HepG2 (cell line): ENCODE data around the gene XIST. TPM values are rescaled to one million over a fixed set of nuclear protein-coding genes. Genes with fewer than 3 reads are reported as not detected.

Experiments used
- ATAC-seq: fragments of 200-7000 bp; cut with Tn5 transposase; 3 replicates; pipeline ENCODE4 v1.9.1; 2020; ENCODE audit warnings: mild to moderate bottlenecking, moderate library complexity
- BruUV-seq: library from RNA; stranded (reverse); fragments of 400-500 nt; replicated peaks from 2 replicates; lab custom pipeline; 2021; lab: Mats Ljungman, UMichigan
- CTCF ChIA-PET: fragments of 300-600 bp; formaldehyde crosslinking; extraction: SDS; loops from one replicate; lab custom pipeline; 2021; ENCODE audit warnings: low total read pairs, inconsistent platforms, low intra/inter-chr PET ratio; lab: Yijun Ruan, JAX
- POLR2A ChIA-PET: fragments of 350-600 bp; sonication (Branson Sonifier 250); formaldehyde crosslinking; loops from one replicate; lab custom pipeline; 2020; ENCODE audit warnings: antibody characterized with exemption, inconsistent platforms; lab: Yijun Ruan, JAX
- DNase-seq: peaks from one replicate; pipeline ENCODE4 v3.0.0-alpha.2; 2015; ENCODE audit warnings: low spot score
- FAIRE-seq: peaks from 3 replicates; lab custom pipeline; 2011; peaks lifted over from hg19 to GRCh38; lab: Jason Lieb, UNC
- H2AFZ ChIP-seq: one replicate; pipeline ENCODE4 v1.6.1; 2011; ENCODE audit warnings: low read length, inconsistent platforms
- H3K27ac ChIP-seq: fragments of 300-600 bp; 3 replicates; pipeline ENCODE4 v1.8.0; 2011; ENCODE audit warnings: mixed run types, mild to moderate bottlenecking, mixed read lengths, low read length, inconsistent platforms; ENCODE audit not compliant: insufficient read depth; ENCODE audit errors: extremely low read length
- H3K27me3 ChIP-seq, 2 experiments: fragments of 200-600 bp in 1 of 2; 2 replicates in 1 of 2; 3 replicates in 1 of 2; pipeline versions ENCODE4 v1.6.0 to v1.8.0; 2011; ENCODE audit warnings: low read length in 2 of 2, mild to moderate bottlenecking in 2 of 2, moderate library complexity in 2 of 2, inconsistent platforms in 1 of 2; ENCODE audit not compliant: insufficient read depth in 2 of 2, control insufficient read depth in 1 of 2
- H3K36me3 ChIP-seq, 2 experiments: fragments of 200-600 bp in 1 of 2; replicated peaks in 1 of 2; 2 replicates in 1 of 2; 3 replicates in 1 of 2; pipeline versions ENCODE4 v1.5.1 to v1.8.0; 2011; ENCODE audit warnings: low read length in 2 of 2, inconsistent platforms in 1 of 2; ENCODE audit not compliant: insufficient read depth in 2 of 2, control insufficient read depth in 1 of 2
- H3K4me1 ChIP-seq: 2 replicates; pipeline ENCODE4 v1.5.1; 2012; ENCODE audit warnings: low read length, inconsistent platforms; ENCODE audit not compliant: insufficient read depth
- H3K4me2 ChIP-seq: 2 replicates; pipeline ENCODE4 v1.6.0; 2011; ENCODE audit warnings: low read depth, low read length, inconsistent platforms
- H3K4me3 ChIP-seq, 3 experiments: fragments of 200-600 bp in 1 of 3; sonication (generic), shearing (Covaris generic) in 1 of 3; replicated peaks in 1 of 3; 2 replicates each; pipeline ENCODE4 v1.5.1; 2011 to 2016; ENCODE audit warnings: low read length in 3 of 3, inconsistent platforms in 2 of 3, low read depth in 2 of 3, mild to moderate bottlenecking in 2 of 3, control low read depth in 1 of 3, mixed read lengths in 1 of 3; ENCODE audit not compliant: insufficient read depth in 1 of 3
- H3K79me2 ChIP-seq: one replicate; pipeline ENCODE4 v1.6.1; 2011; ENCODE audit warnings: low read length, inconsistent platforms; ENCODE audit not compliant: insufficient read depth
- H3K9ac ChIP-seq: 2 replicates; pipeline ENCODE4 v1.6.0; 2011; ENCODE audit warnings: mild to moderate bottlenecking, low read depth, low read length, inconsistent platforms; ENCODE audit not compliant: insufficient read depth
- H3K9me3 ChIP-seq: 2 replicates; pipeline ENCODE4 v1.5.1; 2012; ENCODE audit warnings: mild to moderate bottlenecking, low read length
- H4K20me1 ChIP-seq: 2 replicates; pipeline ENCODE4 v1.6.0; 2011; ENCODE audit warnings: inconsistent platforms, mild to moderate bottlenecking, low read length, moderate library complexity; ENCODE audit not compliant: insufficient read depth
- HNRNPUL1 ChIP-seq: fragments of 200-400 bp; formaldehyde crosslinking; IDR thresholded peaks from 2 replicates; pipeline ENCODE4 v1.6.1; 2017; ENCODE audit warnings: low read depth, mild to moderate bottlenecking, low read length, moderate library complexity
- NFRKB ChIP-seq: fragments of 450-650 bp; IDR thresholded peaks from 2 replicates; pipeline ENCODE4 v1.6.1; 2017
- TCF7 ChIP-seq: sonication (generic); IDR thresholded peaks from 2 replicates; pipeline ENCODE4 v1.6.1; 2016; ENCODE audit warnings: antibody characterized with exemption, low read depth
- TEAD2 ChIP-seq: sonication (generic); formaldehyde crosslinking; IDR thresholded peaks from 2 replicates; pipeline ENCODE4 v1.9.0; 2021; ENCODE audit warnings: missing genetic modification reagents
- ZNF713 ChIP-seq: sonication (generic); formaldehyde crosslinking; IDR thresholded peaks from 2 replicates; pipeline ENCODE4 v1.4.0; 2020; ENCODE audit warnings: mild to moderate bottlenecking, missing genetic modification reagents
- WGBS: methylation state at CpG from one replicate; pipeline ENCODE4 v1.1.6; 2017; ENCODE audit warnings: low lambda C conversion rate; 5-methylcytosine and 5-hydroxymethylcytosine counted together
- in situ Hi-C: cut with HindIII; loops from 2 replicates; pipeline ENCODE4 v1.10.0; 2017; ENCODE audit warnings: low pct_unique_long_range_greater_than_20kb; ENCODE audit not compliant: extremely low pct_ligation_motif_present
- intact Hi-C: fragments of 100-400 bp; cut with micrococcal nuclease; formaldehyde crosslinking; loops from one replicate; pipeline ENCODE4 v1.10.0; 2022; ENCODE audit not compliant: unreplicated experiment
- polyA plus RNA-seq, 8 experiments: library from polyadenylated mRNA; depleted of rRNA in 3 of 8; stranded (reverse) in 7 of 8; unstranded in 1 of 8; fragments of >200 nt; fragmentation: Illumina TruSeq in 4 of 8; extraction: Trizol in 4 of 8; gene quantifications; 2 replicates each; pipeline versions ENCODE4 v1.2.1 to v1.2.3, GENCODE V29; 2011 to 2016; ENCODE audit warnings: low read depth in 4 of 8, missing spikeins in 1 of 8, mixed read lengths in 1 of 8; ENCODE audit not compliant: insufficient read depth in 1 of 8
- total RNA-seq, 5 experiments: library from RNA; depleted of rRNA; stranded (reverse); fragments of >200 nt; fragmentation: Illumina TruSeq; extraction: Trizol; gene quantifications; 2 replicates each; pipeline ENCODE4 v1.2.3, GENCODE V29; 2016; ENCODE audit warnings: low read depth in 1 of 5
- TF ChIP-seq, protein P1 (sequence below): sonication (generic); formaldehyde crosslinking; IDR thresholded peaks from 2 replicates; pipeline ENCODE4 v1.4.0; 2020; ENCODE audit warnings: missing genetic modification reagents, borderline replicate concordance
- TF ChIP-seq, protein P2 (sequence below): sonication (generic); formaldehyde crosslinking; IDR thresholded peaks from 2 replicates; pipeline ENCODE4 v1.5.1; 2020; ENCODE audit warnings: mild to moderate bottlenecking, moderate library complexity, missing genetic modification reagents
- TF ChIP-seq, protein P3 (sequence below): sonication (generic); formaldehyde crosslinking; IDR thresholded peaks from 2 replicates; pipeline ENCODE4 v1.8.0; 2022; ENCODE audit warnings: mild to moderate bottlenecking, missing genetic modification reagents, moderate library complexity
- TF ChIP-seq, protein P4 (sequence below): sonication (generic); formaldehyde crosslinking; conservative IDR thresholded peaks from 2 replicates; pipeline ENCODE4 v1.4.0; 2020; ENCODE audit warnings: missing genetic modification reagents
- TF ChIP-seq, protein P5 (sequence below): sonication (generic); formaldehyde crosslinking; IDR thresholded peaks from 2 replicates; pipeline ENCODE4 v1.4.0; 2020; ENCODE audit warnings: missing genetic modification reagents
- TF ChIP-seq, protein P6 (sequence below): sonication (generic); formaldehyde crosslinking; IDR thresholded peaks from 2 replicates; pipeline ENCODE4 v1.8.1; 2023; ENCODE audit warnings: mild to moderate bottlenecking, inconsistent platforms, moderate library complexity, missing genetic modification reagents, borderline replicate concordance

Gene XIST
- total and polyA plus RNA-seq, 2 of the 13 experiments (the other 11 are each of a cell fraction or from before 2014, with no cell fraction given), result 0.02 to 0.26 TPM

DNA sequence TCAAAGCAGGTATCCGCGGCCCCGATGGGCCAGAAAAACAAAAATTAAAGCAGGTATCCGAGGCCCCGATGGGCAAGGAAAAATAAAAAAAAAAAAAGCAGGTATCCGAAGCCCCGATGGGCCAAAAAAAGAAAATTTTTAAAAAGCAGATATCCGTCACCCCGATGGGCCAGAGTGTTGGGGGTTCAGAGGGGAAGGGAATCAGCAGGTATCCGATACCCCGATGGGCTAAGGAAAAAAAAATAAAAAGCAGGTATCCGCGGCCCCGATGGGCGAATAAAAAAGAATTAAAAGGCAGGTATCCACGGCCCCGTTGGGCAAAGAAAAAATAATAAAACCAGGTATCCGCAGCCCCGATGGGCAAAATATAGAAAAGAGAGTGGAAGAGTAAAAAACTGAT, 492 bp downstream of the XIST start (continued):
- TF ChIP-seq, protein P1, sequence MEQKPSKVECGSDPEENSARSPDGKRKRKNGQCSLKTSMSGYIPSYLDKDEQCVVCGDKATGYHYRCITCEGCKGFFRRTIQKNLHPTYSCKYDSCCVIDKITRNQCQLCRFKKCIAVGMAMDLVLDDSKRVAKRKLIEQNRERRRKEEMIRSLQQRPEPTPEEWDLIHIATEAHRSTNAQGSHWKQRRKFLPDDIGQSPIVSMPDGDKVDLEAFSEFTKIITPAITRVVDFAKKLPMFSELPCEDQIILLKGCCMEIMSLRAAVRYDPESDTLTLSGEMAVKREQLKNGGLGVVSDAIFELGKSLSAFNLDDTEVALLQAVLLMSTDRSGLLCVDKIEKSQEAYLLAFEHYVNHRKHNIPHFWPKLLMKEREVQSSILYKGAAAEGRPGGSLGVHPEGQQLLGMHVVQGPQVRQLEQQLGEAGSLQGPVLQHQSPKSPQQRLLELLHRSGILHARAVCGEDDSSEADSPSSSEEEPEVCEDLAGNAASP (CRISPR knock-in tag), result no peak

DNA sequence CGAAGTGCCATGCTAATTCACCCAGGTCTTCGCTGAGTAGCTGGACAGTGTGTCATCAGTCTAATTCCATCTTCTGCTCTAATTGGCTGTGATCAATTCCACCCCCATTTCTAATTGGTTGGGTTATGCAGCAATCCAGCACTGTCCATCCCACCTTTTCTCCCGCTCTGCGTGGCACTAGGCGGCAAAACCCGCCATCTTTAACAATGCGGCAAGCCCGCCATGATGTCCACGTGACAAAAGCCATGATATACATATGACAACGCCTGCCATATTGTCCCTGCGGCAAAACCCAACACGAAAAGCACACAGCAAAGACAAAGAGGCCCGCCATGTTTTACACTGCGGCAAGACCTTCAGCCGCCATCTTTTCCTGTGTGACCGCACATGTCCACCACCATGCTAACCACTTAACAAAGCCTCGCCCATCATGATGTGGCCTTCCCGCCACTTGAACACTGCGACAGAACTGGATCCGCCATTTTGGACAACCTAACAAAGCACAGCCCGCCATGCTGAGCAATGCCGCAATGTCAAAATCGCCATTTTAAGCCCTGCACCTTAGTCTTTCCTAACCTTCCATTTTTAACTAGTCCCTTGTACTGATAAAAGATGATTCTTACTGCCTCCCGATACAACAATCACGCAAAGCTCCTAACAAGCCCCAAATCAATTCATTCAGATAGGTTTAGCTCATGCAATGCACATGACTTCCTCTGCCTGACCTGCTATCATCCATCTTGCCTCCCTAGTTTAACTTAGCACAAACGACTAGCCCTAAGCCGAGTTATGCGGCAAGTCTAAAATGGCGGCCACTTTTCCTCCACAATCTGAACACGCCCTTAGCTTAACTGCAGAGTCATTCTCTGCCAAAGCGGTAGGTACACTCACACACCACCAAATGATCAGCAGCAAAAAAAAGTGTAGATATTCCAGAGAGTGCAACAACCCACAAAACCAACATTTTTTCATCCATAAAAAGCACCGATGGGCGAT, 1.2 kb downstream of the XIST start:
- ATAC-seq, result no peak
- Histone ChIP-seq H4K20me1 (no peaks in the 10 kb centered on the region), H3K79me2 (no peaks in the 10 kb centered on the region), H3K9me3 (no peaks in the 10 kb centered on the region), H3K27me3 (no peaks in the 10 kb centered on the region), H3K4me2 (no peak overlapping the region), H3K4me1 (no peaks in the 10 kb centered on the region), H3K9ac (no peak overlapping the region), H3K4me3 (no peak overlapping the region), H3K36me3 (no peaks in the 10 kb centered on the region), H2AFZ (no peak overlapping the region), H3K27ac (no peak overlapping the region)
- no peak for DNase-seq
- WGBS, result 92% methylated on average over 32 of the region's 33 CpGs
- CTCF ChIA-PET, result no interaction called here
- POLR2A ChIA-PET, result no interaction called here
- intact Hi-C loops, result no loop called here
- in situ Hi-C loops, result loop anchor here (10.0 kb wide), 1 partner anchor 493 kb away; no protein-coding TSS in a partner anchor
- FAIRE-seq, result no peak
- BruUV-seq, result no TSS peak
- TF ChIP-seq, protein P2, sequence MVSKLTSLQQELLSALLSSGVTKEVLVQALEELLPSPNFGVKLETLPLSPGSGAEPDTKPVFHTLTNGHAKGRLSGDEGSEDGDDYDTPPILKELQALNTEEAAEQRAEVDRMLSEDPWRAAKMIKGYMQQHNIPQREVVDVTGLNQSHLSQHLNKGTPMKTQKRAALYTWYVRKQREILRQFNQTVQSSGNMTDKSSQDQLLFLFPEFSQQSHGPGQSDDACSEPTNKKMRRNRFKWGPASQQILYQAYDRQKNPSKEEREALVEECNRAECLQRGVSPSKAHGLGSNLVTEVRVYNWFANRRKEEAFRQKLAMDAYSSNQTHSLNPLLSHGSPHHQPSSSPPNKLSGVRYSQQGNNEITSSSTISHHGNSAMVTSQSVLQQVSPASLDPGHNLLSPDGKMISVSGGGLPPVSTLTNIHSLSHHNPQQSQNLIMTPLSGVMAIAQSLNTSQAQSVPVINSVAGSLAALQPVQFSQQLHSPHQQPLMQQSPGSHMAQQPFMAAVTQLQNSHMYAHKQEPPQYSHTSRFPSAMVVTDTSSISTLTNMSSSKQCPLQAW, result no peak
- TF ChIP-seq, protein P3, sequence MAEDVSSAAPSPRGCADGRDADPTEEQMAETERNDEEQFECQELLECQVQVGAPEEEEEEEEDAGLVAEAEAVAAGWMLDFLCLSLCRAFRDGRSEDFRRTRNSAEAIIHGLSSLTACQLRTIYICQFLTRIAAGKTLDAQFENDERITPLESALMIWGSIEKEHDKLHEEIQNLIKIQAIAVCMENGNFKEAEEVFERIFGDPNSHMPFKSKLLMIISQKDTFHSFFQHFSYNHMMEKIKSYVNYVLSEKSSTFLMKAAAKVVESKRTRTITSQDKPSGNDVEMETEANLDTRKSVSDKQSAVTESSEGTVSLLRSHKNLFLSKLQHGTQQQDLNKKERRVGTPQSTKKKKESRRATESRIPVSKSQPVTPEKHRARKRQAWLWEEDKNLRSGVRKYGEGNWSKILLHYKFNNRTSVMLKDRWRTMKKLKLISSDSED (CRISPR knock-in tag), result no peak
- TF ChIP-seq, protein P4, sequence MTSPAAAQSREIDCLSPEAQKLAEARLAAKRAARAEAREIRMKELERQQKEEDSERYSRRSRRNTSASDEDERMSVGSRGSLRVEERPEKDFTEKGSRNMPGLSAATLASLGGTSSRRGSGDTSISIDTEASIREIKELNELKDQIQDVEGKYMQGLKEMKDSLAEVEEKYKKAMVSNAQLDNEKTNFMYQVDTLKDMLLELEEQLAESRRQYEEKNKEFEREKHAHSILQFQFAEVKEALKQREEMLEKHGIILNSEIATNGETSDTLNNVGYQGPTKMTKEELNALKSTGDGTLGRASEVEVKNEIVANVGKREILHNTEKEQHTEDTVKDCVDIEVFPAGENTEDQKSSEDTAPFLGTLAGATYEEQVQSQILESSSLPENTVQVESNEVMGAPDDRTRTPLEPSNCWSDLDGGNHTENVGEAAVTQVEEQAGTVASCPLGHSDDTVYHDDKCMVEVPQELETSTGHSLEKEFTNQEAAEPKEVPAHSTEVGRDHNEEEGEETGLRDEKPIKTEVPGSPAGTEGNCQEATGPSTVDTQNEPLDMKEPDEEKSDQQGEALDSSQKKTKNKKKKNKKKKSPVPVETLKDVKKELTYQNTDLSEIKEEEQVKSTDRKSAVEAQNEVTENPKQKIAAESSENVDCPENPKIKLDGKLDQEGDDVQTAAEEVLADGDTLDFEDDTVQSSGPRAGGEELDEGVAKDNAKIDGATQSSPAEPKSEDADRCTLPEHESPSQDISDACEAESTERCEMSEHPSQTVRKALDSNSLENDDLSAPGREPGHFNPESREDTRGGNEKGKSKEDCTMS (CRISPR knock-in tag), result no peak
- TF ChIP-seq, protein P5, sequence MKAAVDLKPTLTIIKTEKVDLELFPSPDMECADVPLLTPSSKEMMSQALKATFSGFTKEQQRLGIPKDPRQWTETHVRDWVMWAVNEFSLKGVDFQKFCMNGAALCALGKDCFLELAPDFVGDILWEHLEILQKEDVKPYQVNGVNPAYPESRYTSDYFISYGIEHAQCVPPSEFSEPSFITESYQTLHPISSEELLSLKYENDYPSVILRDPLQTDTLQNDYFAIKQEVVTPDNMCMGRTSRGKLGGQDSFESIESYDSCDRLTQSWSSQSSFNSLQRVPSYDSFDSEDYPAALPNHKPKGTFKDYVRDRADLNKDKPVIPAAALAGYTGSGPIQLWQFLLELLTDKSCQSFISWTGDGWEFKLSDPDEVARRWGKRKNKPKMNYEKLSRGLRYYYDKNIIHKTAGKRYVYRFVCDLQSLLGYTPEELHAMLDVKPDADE (CRISPR knock-in tag), result no peak
- TF ChIP-seq, protein P6, sequence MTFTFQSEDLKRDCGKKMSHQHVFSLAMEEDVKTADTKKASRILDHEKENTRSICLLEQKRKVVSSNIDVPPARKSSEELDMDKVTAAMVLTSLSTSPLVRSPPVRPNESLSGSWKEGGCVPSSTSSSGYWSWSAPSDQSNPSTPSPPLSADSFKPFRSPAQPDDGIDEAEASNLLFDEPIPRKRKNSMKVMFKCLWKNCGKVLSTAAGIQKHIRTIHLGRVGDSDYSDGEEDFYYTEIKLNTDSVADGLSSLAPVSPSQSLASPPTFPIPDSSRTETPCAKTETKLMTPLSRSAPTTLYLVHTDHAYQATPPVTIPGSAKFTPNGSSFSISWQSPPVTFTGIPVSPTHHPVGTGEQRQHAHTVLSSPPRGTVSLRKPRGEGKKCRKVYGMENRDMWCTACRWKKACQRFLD (CRISPR knock-in tag), result no peak
- TF ChIP-seq NFRKB (no peak), HNRNPUL1 (no peak), TCF7 (no peak), ZNF713 (CRISPR knock-in tag) (no peak), TEAD2 (CRISPR knock-in tag) (no peak)
